HPDE6-E6E7 (cell line): ENCODE measurements around the gene LCE1D.

Experiments used
- DNase-seq: peaks from one replicate; pipeline ENCODE4 v3.0.0; 2011; ENCODE audit warnings: missing footprints; ENCODE audit errors: extremely low spot score

LCE1D gene

GRCh38 chr1:152811671-152812070 lies 15.2 kb downstream of the LCE1D start, which contains the start of gene LCE1B:
Gene LCE1B (plus strand): TSS chr1:152811971. CDS start chr1:152812447, 476 bp downstream.
- no peak for DNase-seq

GRCh38 chr1:152817309-152817708 lies 20.8 kb downstream of the LCE1D start:
- no peak for DNase-seq

GRCh38 chr1:152823294-152823693 lies 26.8 kb downstream of the LCE1D start:
- DNase-seq, result no peak

GRCh38 chr1:152824964-152825363 lies 28.4 kb downstream of the LCE1D start:
- no peak for DNase-seq

GRCh38 chr1:152827173-152827572 lies 30.7 kb downstream of the LCE1D start, which contains the start of gene LCE1A:
Gene LCE1A (plus strand): TSS chr1:152827473. CDS start chr1:152827473, 0 bp downstream.
- no peak for DNase-seq

GRCh38 chr1:152836870-152837269 lies 40.3 kb downstream of the LCE1D start:
- DNase-seq, result no peak

- DNase-seq, result no peak
Measured at GRCh38 chr1:152842556-152842955, 46.0 kb downstream of the LCE1D start, which contains the start of gene LCE6A. Gene LCE6A (plus strand): TSS chr1:152842856. CDS start chr1:152843521, 665 bp downstream.
